Testis (tissue), 3 donors: ENCODE data around the gene ADD1. TPM values are rescaled to one million over a fixed set of nuclear protein-coding genes. Genes with fewer than 3 reads are reported as not detected.
"Not testable (repeated sequence)": the region's sequence is repeated elsewhere in the genome, so short reads cannot be mapped to it uniquely, and the experiment has no call there.

Experiments
- DNase-seq: peaks from one replicate; pipeline ENCODE4 v3.0.0-alpha.2; 2019
- H3K27ac ChIP-seq, 2 donors: fragments of 200-600 bp; sonication (generic); one replicate each; pipeline ENCODE4 v1.5.1; 2019
- H3K27me3 ChIP-seq: fragments of 200-600 bp; sonication (generic); one replicate; pipeline ENCODE4 v1.5.1; 2019
- H3K36me3 ChIP-seq: fragments of 200-600 bp; sonication (generic); one replicate; pipeline ENCODE4 v1.5.1; 2017; ENCODE audit warnings: low read depth; ENCODE audit errors: missing control alignments
- H3K4me1 ChIP-seq: fragments of 200-600 bp; sonication (generic); one replicate; pipeline ENCODE4 v1.5.1; 2019
- H3K4me3 ChIP-seq, 2 donors: fragments of 200-600 bp; sonication (generic); one replicate each; pipeline ENCODE4 v1.5.1; 2017 to 2019
- H3K9me3 ChIP-seq: fragments of 200-600 bp; sonication (generic); one replicate; pipeline ENCODE4 v1.5.1; 2017
- CTCF ChIP-seq, 3 experiments: fragments of 450-650 bp in 2 of 3; fragments of 200-600 bp in 1 of 3; sonication (generic) in 1 of 3; IDR thresholded peaks; one replicate each; pipeline ENCODE4 v1.5.1; 2016 to 2019; ENCODE audit warnings: antibody characterized with exemption in 3 of 3, mild to moderate bottlenecking in 2 of 3, moderate library complexity in 1 of 3
- POLR2A ChIP-seq: fragments of 450-650 bp; IDR thresholded peaks from one replicate; pipeline ENCODE4 v1.6.1; 2017; ENCODE audit warnings: antibody characterized with exemption, mild to moderate bottlenecking, moderate library complexity
- WGBS, 2 donors: methylation state at CpG; one replicate each; pipeline ENCODE4 v1.1.5; 2018; 5-methylcytosine and 5-hydroxymethylcytosine counted together
- intact Hi-C: fragments of 100-400 bp; cut with DNase I; formaldehyde crosslinking; loops from one replicate; pipeline ENCODE4 v1.15.1; 2023; ENCODE audit warnings: low total_unique reads
- polyA plus RNA-seq: library from polyadenylated mRNA; stranded (reverse); fragments of 350-450 nt; fragmentation: Illumina TruSeq; extraction: RNeasy Lipid Tissue Mini Kit (QIAGEN cat#74804); gene quantifications from one replicate; pipeline ENCODE4 v1.2.3, GENCODE V29; 2014; ENCODE audit warnings: low read depth, low replicate concordance; ENCODE audit not compliant: insufficient read depth
- total RNA-seq, 2 donors: library from RNA; depleted of rRNA; stranded (reverse); fragments of >200 nt; gene quantifications; one replicate each; pipeline ENCODE4 v1.2.3, GENCODE V29; 2016

The ADD1 gene
- total and polyA plus RNA-seq, 3 donors from 2014 or later = 233 to 355 (median 318) TPM

GRCh38 chr4:2918714-2919113 lies 75.1 kb downstream of the ADD1 start:
- H3K9me3 ChIP-seq, H3K27me3 ChIP-seq, H3K4me1 ChIP-seq, H3K4me3 ChIP-seq, H3K36me3 ChIP-seq, H3K27ac ChIP-seq, intact Hi-C loops: not testable (repeated sequence)
- peak; percentile 4 for DNase-seq
- WGBS, 2 donors = 92 to 96% methylated on average over 8 of the region's 8 CpGs

- H3K36me3 ChIP-seq, H3K9me3 ChIP-seq, H3K27me3 ChIP-seq, intact Hi-C loops, H3K4me3 ChIP-seq, H3K27ac ChIP-seq, DNase-seq, H3K4me1 ChIP-seq: not testable (repeated sequence)
- 69 to 79% methylated on average over 4 to 7 of the region's 7 CpGs for WGBS, 2 donors
Observed at GRCh38 chr4:2922453-2923101, 78.9 kb downstream of the ADD1 start.

GRCh38 chr4:2923141-2923551 lies 79.5 kb downstream of the ADD1 start:
- Histone ChIP-seq H3K9me3 (no peaks in the 10 kb centered on the region), H3K27me3 (no peaks in the 10 kb centered on the region), H3K4me1 (no peaks in the 10 kb centered on the region), H3K36me3 (no peaks in the 10 kb centered on the region), H3K27ac (no peak overlapping the region), H3K4me3 (no peak overlapping the region)
- intact Hi-C loops = no loop called here
- DNase-seq = no peak
- WGBS, 2 donors = 86 to 95% methylated on average over 10 of the region's 10 CpGs
- no peak for TF ChIP-seq POLR2A
- TF ChIP-seq CTCF (IDR thresholded peaks at IDR 0.05) = no peak

GRCh38 chr4:2923668-2924173 lies 80.1 kb downstream of the ADD1 start:
- H3K9me3 ChIP-seq = no peaks in the 10 kb centered on the region
- no peaks in the 10 kb centered on the region for H3K36me3 ChIP-seq
- no peaks in the 10 kb centered on the region for H3K27me3 ChIP-seq
- intact Hi-C loops = no loop called here
- no peak overlapping the region for H3K27ac ChIP-seq
- no peak overlapping the region for H3K4me3 ChIP-seq
- TF ChIP-seq CTCF (IDR thresholded peaks at IDR 0.05) (no peak), POLR2A (no peak)
- no peaks in the 10 kb centered on the region for H3K4me1 ChIP-seq
- DNase-seq = no peak
- 90 to 91% methylated on average over 16 of the region's 16 CpGs for WGBS, 2 donors

- no peak overlapping the region for H3K27ac ChIP-seq
- WGBS, 2 donors = 73 to 84% methylated on average over 8 of the region's 8 CpGs
Observed at GRCh38 chr4:2924286-2924685, 80.6 kb downstream of the ADD1 start.

More at GRCh38 chr4:2924286-2924685, 80.6 kb downstream of the ADD1 start:
- intact Hi-C loops = no loop called here
- DNase-seq = no peak
- Histone ChIP-seq H3K4me1 (no peaks in the 10 kb centered on the region), H3K27me3 (no peaks in the 10 kb centered on the region), H3K9me3 (no peaks in the 10 kb centered on the region), H3K4me3 (no peak overlapping the region), H3K36me3 (no peaks in the 10 kb centered on the region)
- TF ChIP-seq CTCF (IDR thresholded peaks at IDR 0.05) (no peak), POLR2A (no peak)
